PC-9 (cell line): Measurements from ENCODE around the gene CDHR2.

ENCODE experiments used
- CTCF ChIP-seq: fragments of 200-600 bp; sonication (generic); conservative IDR thresholded peaks from 2 replicates; pipeline ENCODE4 v1.6.1; 2017; ENCODE audit warnings: mixed run types, antibody characterized with exemption, mild to moderate bottlenecking, moderate library complexity
- EZH2 ChIP-seq: fragments of 200-600 bp; sonication (generic); IDR thresholded peaks from 2 replicates; pipeline ENCODE4 v1.8.0; 2017; ENCODE audit warnings: antibody characterized with exemption, low read depth

- TF ChIP-seq CTCF (no peak), EZH2 (no peak)
Measured at GRCh38 chr5:176595386-176595943, 46.3 kb downstream of the CDHR2 start.
